ENCODE results near the gene SYT12. TPM values are rescaled to one million over a fixed set of nuclear protein-coding genes. Genes with fewer than 3 reads are reported as not detected.

Gene SYT12
- total RNA-seq, 1 donor from 2014 or later = 0.08 TPM

DNA sequence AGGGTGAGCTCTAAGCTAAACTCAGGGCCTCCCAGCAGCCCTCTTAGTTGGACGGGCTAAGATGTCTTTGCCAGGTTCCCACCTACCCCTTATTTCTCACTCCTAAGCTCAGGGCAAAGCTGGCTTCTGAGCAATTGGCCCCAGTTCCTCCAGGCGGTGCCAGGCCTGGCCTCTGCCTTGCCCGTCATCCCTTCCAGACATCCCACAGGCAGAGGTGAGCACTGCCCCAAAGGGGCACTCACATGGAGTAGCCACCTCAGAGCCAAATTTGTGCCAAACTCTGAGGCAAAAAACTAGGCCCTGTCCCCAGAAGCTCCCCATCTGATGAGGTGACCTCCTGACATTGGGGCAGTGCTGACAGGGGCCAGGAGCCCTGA lies 43.4 kb downstream of the SYT12 start:
- Histone ChIP-seq H3K4me3 (ENCODE audit: low read depth, low read length) (no peak overlapping the region), H3K27me3 (ENCODE audit: control insufficient read depth, insufficient read depth, low read length) (no peaks in the 10 kb centered on the region), H3K36me3 (ENCODE audit: control insufficient read depth, insufficient read depth, low read length) (no peaks in the 10 kb centered on the region)
- TF ChIP-seq, protein P1, sequence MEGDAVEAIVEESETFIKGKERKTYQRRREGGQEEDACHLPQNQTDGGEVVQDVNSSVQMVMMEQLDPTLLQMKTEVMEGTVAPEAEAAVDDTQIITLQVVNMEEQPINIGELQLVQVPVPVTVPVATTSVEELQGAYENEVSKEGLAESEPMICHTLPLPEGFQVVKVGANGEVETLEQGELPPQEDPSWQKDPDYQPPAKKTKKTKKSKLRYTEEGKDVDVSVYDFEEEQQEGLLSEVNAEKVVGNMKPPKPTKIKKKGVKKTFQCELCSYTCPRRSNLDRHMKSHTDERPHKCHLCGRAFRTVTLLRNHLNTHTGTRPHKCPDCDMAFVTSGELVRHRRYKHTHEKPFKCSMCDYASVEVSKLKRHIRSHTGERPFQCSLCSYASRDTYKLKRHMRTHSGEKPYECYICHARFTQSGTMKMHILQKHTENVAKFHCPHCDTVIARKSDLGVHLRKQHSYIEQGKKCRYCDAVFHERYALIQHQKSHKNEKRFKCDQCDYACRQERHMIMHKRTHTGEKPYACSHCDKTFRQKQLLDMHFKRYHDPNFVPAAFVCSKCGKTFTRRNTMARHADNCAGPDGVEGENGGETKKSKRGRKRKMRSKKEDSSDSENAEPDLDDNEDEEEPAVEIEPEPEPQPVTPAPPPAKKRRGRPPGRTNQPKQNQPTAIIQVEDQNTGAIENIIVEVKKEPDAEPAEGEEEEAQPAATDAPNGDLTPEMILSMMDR (IDR thresholded peaks at IDR 0.05; ENCODE audit: insufficient read depth, low read length, poor library complexity, severe bottlenecking) = no peak
- DNase-seq (ENCODE audit: low read depth) = no peak

DNA sequence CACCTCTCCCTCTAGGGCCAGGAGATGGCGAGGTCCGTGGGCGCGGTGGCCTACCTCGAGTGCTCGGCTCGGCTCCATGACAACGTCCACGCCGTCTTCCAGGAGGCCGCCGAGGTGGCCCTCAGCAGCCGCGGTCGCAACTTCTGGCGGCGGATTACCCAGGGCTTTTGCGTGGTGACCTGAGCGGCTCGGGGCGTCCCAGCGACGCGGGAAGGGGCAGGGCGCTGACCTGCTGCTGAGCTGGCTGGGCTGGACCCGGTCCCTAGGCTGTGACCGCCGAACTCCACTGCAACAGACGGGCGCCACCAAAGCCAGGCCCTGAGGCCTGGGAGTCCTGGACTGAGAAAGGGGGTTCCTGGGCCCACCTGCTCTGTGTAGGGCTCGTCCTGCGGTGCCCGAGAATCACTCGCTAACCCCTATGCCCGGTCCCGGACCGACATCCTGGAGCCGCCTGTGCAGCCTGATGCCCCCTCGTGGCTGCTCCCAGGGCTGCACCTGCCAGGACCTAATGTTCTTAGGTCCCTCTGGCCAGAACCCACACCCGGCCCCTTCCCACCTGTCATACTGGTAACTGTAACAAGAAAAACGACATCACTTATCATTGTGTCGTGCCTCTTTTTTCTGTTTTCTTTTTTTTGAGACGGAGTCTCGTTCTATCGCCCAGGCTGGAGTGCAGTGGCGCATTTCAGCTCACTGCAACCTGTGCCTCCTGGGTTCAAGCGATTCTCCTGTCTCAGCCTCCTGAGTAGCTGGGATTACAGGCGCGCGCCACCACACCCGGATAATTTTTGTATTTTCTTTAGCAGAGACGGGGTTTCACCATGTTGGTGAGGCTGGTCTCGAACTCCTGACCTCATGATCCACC lies 48.7 kb downstream of the SYT12 start:
- Histone ChIP-seq H3K4me3 (ENCODE audit: low read depth, low read length) (peak overlapping the region; percentile 2), H3K36me3 (ENCODE audit: control insufficient read depth, insufficient read depth, low read length) (no peaks in the 10 kb centered on the region), H3K27me3 (ENCODE audit: control insufficient read depth, insufficient read depth, low read length) (no peaks in the 10 kb centered on the region)
- TF ChIP-seq, protein P1 (IDR thresholded peaks at IDR 0.05; ENCODE audit: insufficient read depth, low read length, poor library complexity, severe bottlenecking) = peak; percentile 99
- no peak for DNase-seq (ENCODE audit: low read depth)

DNA sequence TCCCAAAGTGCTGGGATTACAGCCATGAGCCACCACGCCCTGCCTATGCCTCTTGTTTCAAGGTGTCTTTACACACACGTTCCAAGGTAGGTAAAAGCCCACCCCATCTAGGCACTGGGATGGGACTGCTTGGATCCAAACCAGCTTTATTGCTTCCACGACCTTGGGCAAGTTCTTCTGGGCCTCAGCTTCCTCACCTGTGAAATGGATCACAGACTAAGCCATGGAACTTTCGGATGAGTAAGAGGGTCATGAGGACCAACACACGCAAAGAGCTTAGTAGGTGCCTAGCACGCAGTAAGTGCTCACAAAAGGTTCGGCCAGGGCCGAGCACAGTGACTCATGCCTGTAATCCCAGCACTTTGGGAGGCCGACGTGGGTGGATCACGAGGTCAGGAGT lies 49.4 kb downstream of the SYT12 start:
- no peak overlapping the region for H3K4me3 ChIP-seq (ENCODE audit: low read depth, low read length)
- H3K27me3 ChIP-seq (ENCODE audit: control insufficient read depth, insufficient read depth, low read length) = no peaks in the 10 kb centered on the region
- no peaks in the 10 kb centered on the region for H3K36me3 ChIP-seq (ENCODE audit: control insufficient read depth, insufficient read depth, low read length)
- no peak for DNase-seq (ENCODE audit: low read depth)
- TF ChIP-seq, protein P1 (IDR thresholded peaks at IDR 0.05; ENCODE audit: insufficient read depth, low read length, poor library complexity, severe bottlenecking) = no peak

DNA sequence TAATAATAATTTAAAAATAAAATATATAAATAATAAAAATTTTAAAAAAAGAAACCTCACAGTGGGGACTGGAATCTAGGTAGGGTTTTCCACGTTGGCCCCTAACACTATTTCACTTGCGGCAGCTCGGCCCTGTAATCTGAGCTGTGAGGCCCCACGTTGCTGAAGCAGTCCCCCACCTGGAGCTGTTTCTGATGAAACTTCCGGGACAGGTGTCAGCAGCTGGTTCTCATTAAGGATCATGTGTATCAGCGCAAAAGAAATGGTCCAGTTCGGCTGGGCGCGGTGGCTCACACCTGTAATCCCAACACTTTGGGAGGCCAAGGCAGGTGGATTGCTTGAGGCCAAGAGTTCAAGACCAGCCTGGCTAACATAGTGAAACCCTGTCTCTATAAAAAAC lies 51.0 kb downstream of the SYT12 start:
- TF ChIP-seq, protein P1 (IDR thresholded peaks at IDR 0.05; ENCODE audit: insufficient read depth, low read length, poor library complexity, severe bottlenecking) = no peak
- Histone ChIP-seq H3K4me3 (ENCODE audit: low read depth, low read length) (no peak overlapping the region), H3K27me3 (ENCODE audit: control insufficient read depth, insufficient read depth, low read length) (no peaks in the 10 kb centered on the region), H3K36me3 (ENCODE audit: control insufficient read depth, insufficient read depth, low read length) (no peaks in the 10 kb centered on the region)
- no peak for DNase-seq (ENCODE audit: low read depth)

DNA sequence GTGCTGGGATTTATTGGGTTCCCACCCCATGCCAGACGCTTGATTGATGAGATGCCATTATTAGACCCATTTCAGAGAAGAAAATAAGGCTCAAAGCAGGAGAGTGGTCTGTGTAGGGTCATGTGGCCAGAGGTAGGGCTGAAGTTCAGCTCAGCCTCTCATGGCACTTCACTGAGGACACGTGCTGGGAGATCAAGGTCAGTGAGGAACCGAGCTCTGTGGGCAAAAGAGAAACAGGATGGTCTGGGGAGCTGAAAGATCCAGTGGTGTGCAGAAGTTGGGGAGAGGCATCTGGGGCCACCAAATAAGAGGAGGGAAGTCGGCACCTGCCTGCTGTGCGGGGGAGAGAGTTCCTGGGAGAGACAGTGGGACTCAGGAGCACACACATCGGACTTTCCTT lies 53.3 kb downstream of the SYT12 start:
- no peaks in the 10 kb centered on the region for H3K27me3 ChIP-seq (ENCODE audit: control insufficient read depth, insufficient read depth, low read length)
- DNase-seq (ENCODE audit: low read depth) = no peak
- H3K4me3 ChIP-seq (ENCODE audit: low read depth, low read length) = no peak overlapping the region
- TF ChIP-seq, protein P1 (IDR thresholded peaks at IDR 0.05; ENCODE audit: insufficient read depth, low read length, poor library complexity, severe bottlenecking) = no peak
- no peaks in the 10 kb centered on the region for H3K36me3 ChIP-seq (ENCODE audit: control insufficient read depth, insufficient read depth, low read length)

Measured in kidney epithelial cell (primary cell).